C4-2B (cell line): ENCODE data around the gene VTI1A.

Source experiments
- H3K27ac ChIP-seq: fragments of 450-650 bp; 2 replicates; pipeline ENCODE4 v1.5.1; 2017
- ZFX ChIP-seq: fragments of 450-650 bp; IDR thresholded peaks from 2 replicates; pipeline ENCODE4 v1.6.1; 2017
- TF ChIP-seq, protein P1 (sequence below): fragments of 450-650 bp; conservative IDR thresholded peaks from 2 replicates; pipeline ENCODE4 v1.5.1; 2017; ENCODE audit warnings: mild to moderate bottlenecking

The VTI1A gene

DNA sequence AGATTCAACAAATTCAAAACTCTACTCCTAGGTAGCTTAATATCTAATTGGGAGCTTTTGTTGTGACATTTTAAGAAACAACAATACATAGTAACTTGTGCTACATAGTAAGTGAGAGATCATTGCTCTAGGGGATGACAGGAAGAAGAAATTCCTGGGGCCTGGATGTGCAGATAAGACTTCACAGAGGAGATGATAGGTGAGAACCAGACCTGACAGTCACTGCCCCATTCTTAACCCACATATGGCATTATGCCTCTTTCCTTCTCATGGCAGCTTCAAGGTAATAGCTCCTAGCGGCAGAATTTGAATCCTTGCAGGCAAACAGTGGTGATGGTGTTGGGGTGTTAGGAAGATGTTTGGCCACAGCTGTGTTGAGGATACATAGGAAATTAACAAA, 233.6 kb downstream of the VTI1A start:
- H3K27ac ChIP-seq = no peak overlapping the region
- no peak for TF ChIP-seq ZFX
- TF ChIP-seq, protein P1, sequence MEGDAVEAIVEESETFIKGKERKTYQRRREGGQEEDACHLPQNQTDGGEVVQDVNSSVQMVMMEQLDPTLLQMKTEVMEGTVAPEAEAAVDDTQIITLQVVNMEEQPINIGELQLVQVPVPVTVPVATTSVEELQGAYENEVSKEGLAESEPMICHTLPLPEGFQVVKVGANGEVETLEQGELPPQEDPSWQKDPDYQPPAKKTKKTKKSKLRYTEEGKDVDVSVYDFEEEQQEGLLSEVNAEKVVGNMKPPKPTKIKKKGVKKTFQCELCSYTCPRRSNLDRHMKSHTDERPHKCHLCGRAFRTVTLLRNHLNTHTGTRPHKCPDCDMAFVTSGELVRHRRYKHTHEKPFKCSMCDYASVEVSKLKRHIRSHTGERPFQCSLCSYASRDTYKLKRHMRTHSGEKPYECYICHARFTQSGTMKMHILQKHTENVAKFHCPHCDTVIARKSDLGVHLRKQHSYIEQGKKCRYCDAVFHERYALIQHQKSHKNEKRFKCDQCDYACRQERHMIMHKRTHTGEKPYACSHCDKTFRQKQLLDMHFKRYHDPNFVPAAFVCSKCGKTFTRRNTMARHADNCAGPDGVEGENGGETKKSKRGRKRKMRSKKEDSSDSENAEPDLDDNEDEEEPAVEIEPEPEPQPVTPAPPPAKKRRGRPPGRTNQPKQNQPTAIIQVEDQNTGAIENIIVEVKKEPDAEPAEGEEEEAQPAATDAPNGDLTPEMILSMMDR = no peak

GRCh38 chr10:112687647-112688046, 240.6 kb downstream of the VTI1A start:
- no peak for TF ChIP-seq ZFX
- TF ChIP-seq, protein P1 = no peak
- H3K27ac ChIP-seq = no peak overlapping the region

GRCh38 chr10:112689327-112690072, 242.5 kb downstream of the VTI1A start:
- H3K27ac ChIP-seq = no peak overlapping the region

GRCh38 chr10:112695539-112695938, 248.5 kb downstream of the VTI1A start:
- TF ChIP-seq, protein P1 = no peak
- TF ChIP-seq ZFX = no peak
- no peak overlapping the region for H3K27ac ChIP-seq

More at GRCh38 chr10:112689327-112690072, 242.5 kb downstream of the VTI1A start:
- TF ChIP-seq ZFX = no peak
- TF ChIP-seq, protein P1 = peak; percentile 27; the same call in 1 of the 2 replicates

DNA sequence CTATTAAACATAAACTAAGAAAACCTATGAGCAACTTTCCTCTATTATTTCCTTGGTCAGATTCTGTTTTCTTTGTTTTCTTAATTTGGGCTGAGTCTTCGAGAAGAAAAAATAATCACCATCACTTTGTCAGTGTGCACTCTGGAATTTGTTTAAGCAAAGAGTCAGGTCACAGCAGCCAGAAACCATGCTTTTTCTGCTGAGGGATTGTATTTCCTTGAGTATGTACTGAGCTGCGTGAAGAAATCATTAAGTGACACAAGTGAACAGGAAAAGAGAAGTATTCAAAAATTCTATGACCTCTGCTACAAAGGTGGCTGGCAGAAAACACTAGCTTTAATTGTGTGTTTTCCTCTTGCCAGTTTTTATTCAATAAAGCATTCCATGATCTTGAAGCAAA, 249.6 kb downstream of the VTI1A start:
- TF ChIP-seq ZFX = no peak
- TF ChIP-seq, protein P1 = no peak
- no peak overlapping the region for H3K27ac ChIP-seq

GRCh38 chr10:112698133-112698817, 251.3 kb downstream of the VTI1A start:
- TF ChIP-seq, protein P1 = no peak
- TF ChIP-seq ZFX = no peak
- no peak overlapping the region for H3K27ac ChIP-seq

GRCh38 chr10:112698818-112699164, 251.8 kb downstream of the VTI1A start:
- H3K27ac ChIP-seq = no peak overlapping the region
- TF ChIP-seq, protein P1 = no peak
- TF ChIP-seq ZFX = no peak
